PFSK-1 (cell line): ENCODE measurements around the gene CFAP77.

Source experiments
- FOXP2 ChIP-seq: optimal IDR thresholded peaks from 2 replicates; pipeline ENCODE3; 2011; ENCODE audit warnings: borderline replicate concordance, control low read depth, inconsistent platforms; ENCODE audit not compliant: insufficient read depth; ENCODE audit errors: extremely low read length, extremely low read depth
- POLR2AphosphoS5 ChIP-seq: IDR thresholded peaks from 2 replicates; pipeline ENCODE4 v1.6.1; 2012; ENCODE audit warnings: low read depth, mild to moderate bottlenecking, control low read depth, low read length, moderate library complexity
- SIN3A ChIP-seq: IDR thresholded peaks from 2 replicates; pipeline ENCODE4 v1.6.1; 2012; ENCODE audit warnings: mild to moderate bottlenecking, low read length, moderate library complexity, borderline replicate concordance; ENCODE audit not compliant: insufficient read depth
- TAF1 ChIP-seq: IDR thresholded peaks from 2 replicates; pipeline ENCODE4 v1.6.1; 2012; ENCODE audit warnings: low read length, control low read depth, borderline replicate concordance; ENCODE audit not compliant: insufficient read depth
- TF ChIP-seq, protein P1 (sequence below), 2 experiments: IDR thresholded peaks; 2 replicates each; pipeline versions ENCODE4 v1.6.1 to v1.8.0; 2011 to 2012; ENCODE audit warnings: low read depth in 2 of 2, low read length in 2 of 2, control low read depth in 1 of 2, inconsistent platforms in 1 of 2, mild to moderate bottlenecking in 1 of 2, moderate library complexity in 1 of 2; ENCODE audit not compliant: insufficient read depth in 1 of 2

The CFAP77 gene

DNA sequence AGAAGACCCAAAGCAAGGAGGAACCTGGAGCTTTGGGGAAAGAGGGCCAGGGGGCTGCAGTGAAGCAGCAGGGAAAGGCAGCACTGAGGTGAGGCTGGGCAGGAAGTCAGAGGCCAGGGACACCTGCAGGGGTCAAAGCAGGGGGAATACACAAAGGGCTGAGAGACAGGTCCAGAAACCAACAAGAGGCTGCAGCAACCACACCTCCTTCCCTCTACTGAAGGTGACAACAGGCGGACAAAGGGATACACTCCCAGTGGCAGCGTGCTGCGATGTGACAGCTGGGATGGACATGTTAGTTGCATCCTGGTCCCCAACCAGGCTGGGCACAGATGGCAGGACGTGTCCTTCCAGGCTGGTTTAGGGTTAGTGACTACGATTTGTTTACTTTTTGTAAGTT, 12.6 kb downstream of the CFAP77 start:
- no peak for TF ChIP-seq SIN3A
- TF ChIP-seq POLR2AphosphoS5, result no peak
- TF ChIP-seq FOXP2, result no peak
- TF ChIP-seq, protein P1, sequence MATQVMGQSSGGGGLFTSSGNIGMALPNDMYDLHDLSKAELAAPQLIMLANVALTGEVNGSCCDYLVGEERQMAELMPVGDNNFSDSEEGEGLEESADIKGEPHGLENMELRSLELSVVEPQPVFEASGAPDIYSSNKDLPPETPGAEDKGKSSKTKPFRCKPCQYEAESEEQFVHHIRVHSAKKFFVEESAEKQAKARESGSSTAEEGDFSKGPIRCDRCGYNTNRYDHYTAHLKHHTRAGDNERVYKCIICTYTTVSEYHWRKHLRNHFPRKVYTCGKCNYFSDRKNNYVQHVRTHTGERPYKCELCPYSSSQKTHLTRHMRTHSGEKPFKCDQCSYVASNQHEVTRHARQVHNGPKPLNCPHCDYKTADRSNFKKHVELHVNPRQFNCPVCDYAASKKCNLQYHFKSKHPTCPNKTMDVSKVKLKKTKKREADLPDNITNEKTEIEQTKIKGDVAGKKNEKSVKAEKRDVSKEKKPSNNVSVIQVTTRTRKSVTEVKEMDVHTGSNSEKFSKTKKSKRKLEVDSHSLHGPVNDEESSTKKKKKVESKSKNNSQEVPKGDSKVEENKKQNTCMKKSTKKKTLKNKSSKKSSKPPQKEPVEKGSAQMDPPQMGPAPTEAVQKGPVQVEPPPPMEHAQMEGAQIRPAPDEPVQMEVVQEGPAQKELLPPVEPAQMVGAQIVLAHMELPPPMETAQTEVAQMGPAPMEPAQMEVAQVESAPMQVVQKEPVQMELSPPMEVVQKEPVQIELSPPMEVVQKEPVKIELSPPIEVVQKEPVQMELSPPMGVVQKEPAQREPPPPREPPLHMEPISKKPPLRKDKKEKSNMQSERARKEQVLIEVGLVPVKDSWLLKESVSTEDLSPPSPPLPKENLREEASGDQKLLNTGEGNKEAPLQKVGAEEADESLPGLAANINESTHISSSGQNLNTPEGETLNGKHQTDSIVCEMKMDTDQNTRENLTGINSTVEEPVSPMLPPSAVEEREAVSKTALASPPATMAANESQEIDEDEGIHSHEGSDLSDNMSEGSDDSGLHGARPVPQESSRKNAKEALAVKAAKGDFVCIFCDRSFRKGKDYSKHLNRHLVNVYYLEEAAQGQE (IDR thresholded peaks at IDR 0.05; ENCODE audit: insufficient read depth in 1 of 2, low read depth in 2 of 2, low read length in 2 of 2), result no peak
- TF ChIP-seq TAF1, result no peak

DNA sequence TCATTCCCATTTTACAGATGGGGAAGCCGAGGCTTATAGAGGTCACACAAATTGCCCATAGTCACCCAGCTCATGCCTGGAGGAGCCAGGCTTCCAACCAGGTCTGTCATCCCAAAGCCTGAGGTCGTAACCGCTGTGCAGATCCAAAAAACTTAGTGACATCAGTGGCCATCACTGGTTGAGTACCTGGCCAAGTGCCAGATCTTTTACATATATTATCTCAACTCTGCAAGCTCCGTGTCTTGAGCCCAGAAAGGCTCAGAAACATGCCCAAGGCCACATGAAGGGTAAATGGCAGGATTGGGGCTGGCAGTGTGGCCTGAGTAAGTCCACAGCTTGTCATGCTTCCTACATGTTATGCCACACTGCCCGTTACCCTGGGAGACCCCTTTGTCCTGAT, 13.5 kb downstream of the CFAP77 start:
- TF ChIP-seq FOXP2, result no peak
- TF ChIP-seq SIN3A, result no peak
- TF ChIP-seq, protein P1 (IDR thresholded peaks at IDR 0.05; ENCODE audit: insufficient read depth in 1 of 2, low read depth in 2 of 2, low read length in 2 of 2), result no peak
- no peak for TF ChIP-seq TAF1
- TF ChIP-seq POLR2AphosphoS5, result no peak

DNA sequence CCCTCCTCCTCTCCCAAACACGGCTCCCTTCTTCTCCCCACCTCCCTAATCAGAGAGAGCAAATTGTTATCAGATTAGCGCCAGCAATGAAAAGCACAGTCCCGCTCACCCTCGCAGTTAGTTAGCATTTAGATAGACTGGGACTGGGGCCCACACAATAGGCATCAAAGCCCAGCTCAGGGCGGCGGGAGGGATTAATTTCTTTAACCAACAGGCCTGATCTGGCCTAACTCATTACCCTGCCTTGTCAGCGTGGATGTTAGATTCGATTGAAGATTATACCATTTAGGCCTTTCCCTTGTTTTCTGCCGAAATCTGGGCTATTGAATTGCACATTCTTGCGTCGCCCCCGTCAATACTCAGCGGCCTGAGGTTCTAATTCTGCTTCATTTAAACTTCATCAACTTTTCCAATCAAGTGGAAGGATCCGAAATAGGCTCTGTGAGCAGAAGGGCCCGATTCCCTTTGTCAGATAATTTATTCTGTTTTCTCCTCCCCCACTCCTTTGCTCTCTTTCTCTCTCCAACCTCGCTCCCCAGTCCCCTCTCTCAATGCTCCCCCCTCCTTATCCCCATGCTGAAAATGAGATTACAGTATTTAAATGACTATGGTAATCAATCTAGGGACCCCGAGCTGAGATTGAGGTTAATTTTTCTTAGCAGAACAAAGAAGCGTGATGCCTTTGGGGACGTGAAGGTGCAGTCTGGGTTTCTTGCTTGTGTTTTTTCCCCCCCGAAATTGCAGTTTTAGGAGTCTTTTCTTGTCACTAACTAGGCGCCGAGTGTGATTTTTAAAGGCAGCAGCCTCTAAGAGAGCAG, 15.1 kb downstream of the CFAP77 start:
- TF ChIP-seq POLR2AphosphoS5 (no peak), SIN3A (no peak), FOXP2 (no peak), TAF1 (no peak)
- TF ChIP-seq, protein P1 (IDR thresholded peaks at IDR 0.05; ENCODE audit: insufficient read depth in 1 of 2, low read depth in 2 of 2, low read length in 2 of 2), result no peak

DNA sequence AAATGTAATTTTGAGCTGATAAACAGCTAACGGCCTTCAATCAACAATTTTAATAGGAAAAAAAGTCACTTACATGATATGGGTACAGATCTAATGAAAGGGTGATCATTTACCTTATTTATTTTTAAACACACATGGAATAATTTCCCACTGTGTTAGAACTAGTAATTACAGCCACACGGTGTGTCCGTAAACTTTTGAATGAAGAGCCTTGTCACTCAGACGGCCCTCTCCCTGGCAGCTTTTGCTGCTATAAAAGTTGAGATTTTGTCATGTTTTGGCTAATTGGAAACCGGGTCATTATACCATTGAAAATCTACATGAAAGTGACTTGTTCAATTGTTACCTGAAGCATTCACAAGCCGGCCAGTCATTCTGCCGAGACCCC, 15.7 kb downstream of the CFAP77 start:
- TF ChIP-seq SIN3A (no peak), TAF1 (no peak), FOXP2 (no peak), POLR2AphosphoS5 (no peak)
- TF ChIP-seq, protein P1 (IDR thresholded peaks at IDR 0.05; ENCODE audit: insufficient read depth in 1 of 2, low read depth in 2 of 2, low read length in 2 of 2), result no peak
